Retina (tissue), 1 donor: ENCODE data around the gene PRKAR1B.
A peak's percentile ranks its signal among the peaks of the same experiment; 100 is the strongest.

Experiments
- DNase-seq: peaks from one replicate; pipeline ENCODE4 v3.0.0-alpha.2; 2016

Gene PRKAR1B

GRCh38 chr7:584122-584465, 143.0 kb downstream of the PRKAR1B start:
- DNase-seq: no peak

- DNase-seq: no peak
Observed at GRCh38 chr7:583410-584121, 143.5 kb downstream of the PRKAR1B start.

GRCh38 chr7:582931-583330, 144.2 kb downstream of the PRKAR1B start:
- DNase-seq: no peak

GRCh38 chr7:582081-582835, 144.8 kb downstream of the PRKAR1B start:
- DNase-seq: no peak

- no peak for DNase-seq
Observed at GRCh38 chr7:578386-578785, 148.7 kb downstream of the PRKAR1B start.

GRCh38 chr7:577741-578370, 149.2 kb downstream of the PRKAR1B start:
- DNase-seq: peak; percentile 47

GRCh38 chr7:577278-577665, 149.8 kb downstream of the PRKAR1B start:
- DNase-seq: no peak

- DNase-seq: no peak
Observed at GRCh38 chr7:576524-577277, 150.4 kb downstream of the PRKAR1B start.

- DNase-seq: no peak
Observed at GRCh38 chr7:575425-576366, 151.4 kb downstream of the PRKAR1B start.

GRCh38 chr7:574661-575395, 152.3 kb downstream of the PRKAR1B start:
- DNase-seq: no peak

- DNase-seq: peak; percentile 28
Observed at GRCh38 chr7:573933-574381, 153.1 kb downstream of the PRKAR1B start.

GRCh38 chr7:573269-573932, 153.7 kb downstream of the PRKAR1B start:
- peak; percentile 30 for DNase-seq

- DNase-seq: peak; percentile 41
Observed at GRCh38 chr7:572416-573268, 154.4 kb downstream of the PRKAR1B start.

GRCh38 chr7:571718-572415, 155.2 kb downstream of the PRKAR1B start:
- no peak for DNase-seq

- no peak for DNase-seq
Observed at GRCh38 chr7:571096-571717, 155.9 kb downstream of the PRKAR1B start.

GRCh38 chr7:570801-571070, 156.3 kb downstream of the PRKAR1B start:
- DNase-seq: no peak

GRCh38 chr7:569996-570800, 156.9 kb downstream of the PRKAR1B start:
- DNase-seq: no peak
